ENCODE measurements around the gene BPIFB1. TPM values are rescaled to one million over a fixed set of nuclear protein-coding genes. Genes with fewer than 3 reads are reported as not detected.

Gene BPIFB1
- total RNA-seq, 2 donors from 2014 or later = 0.24 to 0.26 TPM

DNA sequence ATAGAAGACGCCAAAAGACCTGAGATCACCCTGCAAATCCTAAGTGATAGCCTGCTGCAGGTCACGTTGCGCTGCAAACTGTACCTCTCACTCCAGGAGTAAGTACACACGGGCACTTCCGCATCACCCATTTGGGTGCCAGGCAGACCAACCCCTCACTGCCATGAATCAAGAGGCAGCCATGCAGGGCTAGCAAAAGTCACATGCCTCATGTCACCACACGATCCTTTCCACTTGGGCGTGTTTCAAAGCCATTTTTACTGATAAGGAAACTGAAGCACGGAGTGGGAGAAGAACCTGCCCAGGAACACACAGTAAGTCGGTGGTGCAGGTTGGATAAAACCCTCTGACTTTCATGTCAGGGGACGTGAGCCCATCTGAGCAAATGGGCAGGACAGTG lies 37.0 kb downstream of the BPIFB1 start:
- H3K27ac ChIP-seq (ENCODE audit: low read depth, low read length) = no peak overlapping the region
- H3K27me3 ChIP-seq (ENCODE audit: control insufficient read depth, insufficient read depth, low read length, poor library complexity, severe bottlenecking) = no peaks in the 10 kb centered on the region
- 82 to 85% methylated on average over 10 of the region's 10 CpGs for WGBS, 2 experiments (ENCODE audit: insufficient coverage in 1 of 2, insufficient read length in 1 of 2)
- no peak for DNase-seq
- H3K9ac ChIP-seq (ENCODE audit: extremely low read depth, low read length, poor library complexity, severe bottlenecking) = no peak overlapping the region
- no peaks in the 10 kb centered on the region for H3K9me3 Mint-ChIP-seq
- no peaks in the 10 kb centered on the region for H3K4me1 ChIP-seq (ENCODE audit: control insufficient read depth, insufficient read depth, low read length)
- H3K27ac Mint-ChIP-seq = no peak overlapping the region
- H3K36me3 ChIP-seq (ENCODE audit: control insufficient read depth, insufficient read depth, low read length) = no peaks in the 10 kb centered on the region
- H3K4me3 ChIP-seq (ENCODE audit: low read length) = no peak overlapping the region
- no peaks in the 10 kb centered on the region for H3K36me3 Mint-ChIP-seq (ENCODE audit: low read depth)
- TF ChIP-seq CTCF (conservative IDR thresholded peaks at IDR 0.05) = no peak
- no peak overlapping the region for H3K4me3 Mint-ChIP-seq
- H3K27me3 Mint-ChIP-seq (ENCODE audit: insufficient read depth) = peaks cover 1% of the 10 kb centered on the region
- H3K4me1 Mint-ChIP-seq = no peaks in the 10 kb centered on the region
- H3K9me3 ChIP-seq (ENCODE audit: control insufficient read depth, low read length) = no peaks in the 10 kb centered on the region

DNA sequence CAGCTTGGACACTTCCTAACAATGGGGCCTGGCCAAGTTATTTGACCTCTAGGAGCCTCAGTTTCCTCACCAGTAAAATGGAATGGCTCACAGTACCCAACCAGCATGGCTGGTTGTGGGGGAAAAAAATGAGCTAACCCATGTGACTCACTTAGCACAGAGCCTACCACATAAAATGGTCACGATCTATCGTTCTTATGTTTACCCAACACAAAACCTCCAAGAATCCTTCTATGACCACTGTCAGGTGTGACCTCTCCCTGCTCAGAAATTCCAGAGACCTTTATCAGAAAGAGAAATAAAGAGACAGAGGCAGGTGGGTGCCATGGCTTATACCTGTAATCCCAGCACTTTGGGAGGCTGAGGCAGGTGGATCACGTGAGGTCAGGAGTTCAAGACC lies 39.4 kb downstream of the BPIFB1 start:
- H3K4me3 Mint-ChIP-seq = no peak overlapping the region
- Histone ChIP-seq H3K27ac (ENCODE audit: low read depth, low read length) (no peak overlapping the region), H3K9me3 (ENCODE audit: control insufficient read depth, low read length) (no peaks in the 10 kb centered on the region), H3K27me3 (ENCODE audit: control insufficient read depth, insufficient read depth, low read length, poor library complexity, severe bottlenecking) (no peaks in the 10 kb centered on the region), H3K36me3 (ENCODE audit: control insufficient read depth, insufficient read depth, low read length) (no peaks in the 10 kb centered on the region), H3K4me1 (ENCODE audit: control insufficient read depth, insufficient read depth, low read length) (no peaks in the 10 kb centered on the region), H3K9ac (ENCODE audit: extremely low read depth, low read length, poor library complexity, severe bottlenecking) (no peak overlapping the region), H3K4me3 (ENCODE audit: low read length) (no peak overlapping the region)
- no peak overlapping the region for H3K27ac Mint-ChIP-seq
- no peaks in the 10 kb centered on the region for H3K9me3 Mint-ChIP-seq
- DNase-seq = no peak
- H3K36me3 Mint-ChIP-seq (ENCODE audit: low read depth) = no peaks in the 10 kb centered on the region
- no peak for TF ChIP-seq CTCF (conservative IDR thresholded peaks at IDR 0.05)
- peaks cover 3% of the 10 kb centered on the region for H3K27me3 Mint-ChIP-seq (ENCODE audit: insufficient read depth)
- WGBS, 2 experiments (ENCODE audit: insufficient coverage in 1 of 2, insufficient read length in 1 of 2) = 87 to 100% methylated on average over 2 to 3 of the region's 3 CpGs
- peaks cover 3% of the 10 kb centered on the region for H3K4me1 Mint-ChIP-seq

GRCh38 chr20:33323236-33323635 lies 40.2 kb downstream of the BPIFB1 start:
- Mint-ChIP-seq H3K4me1 (peaks cover 3% of the 10 kb centered on the region), H3K36me3 (ENCODE audit: low read depth) (no peaks in the 10 kb centered on the region), H3K4me3 (no peak overlapping the region), H3K9me3 (no peaks in the 10 kb centered on the region), H3K27me3 (ENCODE audit: insufficient read depth) (peaks cover 3% of the 10 kb centered on the region), H3K27ac (no peak overlapping the region)
- Histone ChIP-seq H3K27me3 (ENCODE audit: control insufficient read depth, insufficient read depth, low read length, poor library complexity, severe bottlenecking) (no peaks in the 10 kb centered on the region), H3K9me3 (ENCODE audit: control insufficient read depth, low read length) (no peaks in the 10 kb centered on the region), H3K4me1 (ENCODE audit: control insufficient read depth, insufficient read depth, low read length) (no peaks in the 10 kb centered on the region), H3K4me3 (ENCODE audit: low read length) (no peak overlapping the region), H3K36me3 (ENCODE audit: control insufficient read depth, insufficient read depth, low read length) (no peaks in the 10 kb centered on the region), H3K27ac (ENCODE audit: low read depth, low read length) (no peak overlapping the region), H3K9ac (ENCODE audit: extremely low read depth, low read length, poor library complexity, severe bottlenecking) (no peak overlapping the region)
- DNase-seq = no peak
- TF ChIP-seq CTCF (conservative IDR thresholded peaks at IDR 0.05) = no peak
- 87 to 95% methylated on average over 4 to 8 of the region's 8 CpGs for WGBS, 2 experiments (ENCODE audit: insufficient coverage in 1 of 2, insufficient read length in 1 of 2)
